H1 (cell line): ENCODE results near the gene RASGRP4. TPM values are rescaled to one million over a fixed set of nuclear protein-coding genes. Genes with fewer than 3 reads are reported as not detected.

Experiments used
- BACH1 ChIP-seq: IDR thresholded peaks from 2 replicates; pipeline ENCODE4 v1.6.1; 2012; ENCODE audit warnings: low read length, improper control_type of control experiment
- BCL11A ChIP-seq, 2 experiments: IDR thresholded peaks; one replicate each; pipeline ENCODE4 v1.6.1; 2011; ENCODE audit warnings: low read depth in 2 of 2, low read length in 2 of 2, mild to moderate bottlenecking in 2 of 2
- BRCA1 ChIP-seq: IDR thresholded peaks from 2 replicates; pipeline ENCODE4 v1.6.1; 2012; ENCODE audit warnings: low read depth, low read length, improper control_type of control experiment
- CBX5 ChIP-seq: fragments of 300-800, 300-1000 bp; sonication (generic); IDR thresholded peaks from 2 replicates; pipeline ENCODE4 v1.7.1; 2016; ENCODE audit warnings: antibody characterized with exemption, low read length, low read depth
- CBX8 ChIP-seq: fragments of 300-800, 300-1000 bp; sonication (generic); IDR thresholded peaks from 2 replicates; pipeline ENCODE4 v1.7.1; 2016; ENCODE audit warnings: low read depth, low read length, borderline replicate concordance
- CEBPB ChIP-seq: IDR thresholded peaks from 2 replicates; pipeline ENCODE4 v1.6.1; 2012; ENCODE audit warnings: low read depth, low read length
- CREB1 ChIP-seq: IDR thresholded peaks from 2 replicates; pipeline ENCODE4 v1.6.1; 2012; ENCODE audit warnings: inconsistent platforms
- CTCF ChIP-seq, 3 experiments: IDR thresholded peaks; 1 replicate in 2 of 3; 2 replicates in 1 of 3; pipeline versions ENCODE4 v1.5.1 to v1.6.1; 2011; ENCODE audit warnings: low read length in 3 of 3, mild to moderate bottlenecking in 3 of 3, inconsistent platforms in 2 of 3, low read depth in 1 of 3, moderate library complexity in 1 of 3; ENCODE audit not compliant: insufficient read depth in 1 of 3; ENCODE audit errors: control extremely low read depth in 1 of 3
- E2F6 ChIP-seq: IDR thresholded peaks from 2 replicates; pipeline ENCODE4 v1.6.1; 2012; ENCODE audit warnings: inconsistent platforms
- EGR1 ChIP-seq: IDR thresholded peaks from 2 replicates; pipeline ENCODE4 v1.6.1; 2011; ENCODE audit warnings: low read depth, low read length, borderline replicate concordance
- GABPA ChIP-seq: IDR thresholded peaks from 2 replicates; pipeline ENCODE4 v1.6.1; 2011; ENCODE audit warnings: mild to moderate bottlenecking, low read length, moderate library complexity, borderline replicate concordance; ENCODE audit not compliant: insufficient read depth
- GTF2F1 ChIP-seq: IDR thresholded peaks from 2 replicates; pipeline ENCODE4 v1.6.1; 2012; ENCODE audit warnings: low read depth, low read length, improper control_type of control experiment, borderline replicate concordance
- HDAC6 ChIP-seq: IDR thresholded peaks from one replicate; pipeline ENCODE4 v1.7.1; 2012; ENCODE audit warnings: low read depth, mild to moderate bottlenecking, inconsistent platforms, low read length, moderate library complexity
- JUND ChIP-seq: IDR thresholded peaks from 2 replicates; pipeline ENCODE4 v1.6.1; 2011; ENCODE audit warnings: mild to moderate bottlenecking, improper control_type of control experiment, low read length
- KDM1A ChIP-seq: fragments of 200-600, 300-600 bp; sonication (generic); IDR thresholded peaks from 2 replicates; pipeline ENCODE4 v1.7.1; 2016; ENCODE audit warnings: mild to moderate bottlenecking, low read length, borderline replicate concordance
- POLR2AphosphoS5 ChIP-seq: IDR thresholded peaks from 2 replicates; pipeline ENCODE4 v1.6.1; 2011; ENCODE audit warnings: low read depth, low read length
- POU5F1 ChIP-seq: IDR thresholded peaks from 2 replicates; pipeline ENCODE4 v1.6.1; 2011; ENCODE audit warnings: low read depth, mild to moderate bottlenecking, low read length, moderate library complexity
- RFX5 ChIP-seq: IDR thresholded peaks from 2 replicates; pipeline ENCODE4 v1.6.1; 2011; ENCODE audit warnings: low read depth, low read length, improper control_type of control experiment, borderline replicate concordance
- RXRA ChIP-seq: IDR thresholded peaks from 2 replicates; pipeline ENCODE4 v1.6.1; 2011; ENCODE audit warnings: low read depth, mild to moderate bottlenecking, low read length, moderate library complexity; ENCODE audit not compliant: insufficient read depth
- SIN3A ChIP-seq, 2 experiments: IDR thresholded peaks in 1 of 2; conservative IDR thresholded peaks in 1 of 2; 2 replicates each; pipeline ENCODE4 v1.6.1; 2011 to 2012; ENCODE audit warnings: low read length in 2 of 2, improper control_type of control experiment in 1 of 2, low read depth in 1 of 2, mild to moderate bottlenecking in 1 of 2
- SP4 ChIP-seq: IDR thresholded peaks from 2 replicates; pipeline ENCODE4 v1.6.1; 2012; ENCODE audit warnings: low read length, inconsistent platforms
- ZNF274 ChIP-seq: IDR thresholded peaks from 2 replicates; pipeline ENCODE4 v1.7.0; 2012; ENCODE audit warnings: low read length, borderline replicate concordance; ENCODE audit errors: extremely low read depth
- polyA plus RNA-seq, 7 experiments: library from polyadenylated mRNA; depleted of rRNA in 3 of 7; stranded (reverse) in 5 of 7; unstranded in 2 of 7; fragments of >200 nt in 5 of 7; fragments of 200-250 nt in 2 of 7; gene quantifications; 1 replicate in 5 of 7; 2 replicates in 1 of 7; 4 replicates in 1 of 7; pipeline versions ENCODE4 v1.2.1 to v1.2.3, GENCODE V29; 2011 to 2013; ENCODE audit warnings: missing spikeins in 2 of 7, mixed read lengths in 2 of 7
- total RNA-seq: library from RNA; stranded (reverse); fragmentation: NEBNext Ultra II Directional; extraction: Animal tissue kit (Norgen Biotek cat#: 25700); gene quantifications from 2 replicates; pipeline ENCODE4 v1.2.1, GENCODE V29; 2021

The RASGRP4 gene
- total and polyA plus RNA-seq, 2 of the 8 experiments (the other 6 are each of a cell fraction or from before 2014, with no cell fraction given): 1.9 to 3.1 TPM

- TF ChIP-seq BRCA1: no peak
- no peak for TF ChIP-seq CBX8
- no peak for TF ChIP-seq E2F6
- no peak for TF ChIP-seq POU5F1
- no peak for TF ChIP-seq RFX5
- peak; percentile 69; the same call in 1 of the 2 replicates for TF ChIP-seq GABPA
- no peak for TF ChIP-seq HDAC6
- TF ChIP-seq BACH1: 0 out of 2 replicates have a peak, but pooled peaks have one; percentile 16
- no peak for TF ChIP-seq BCL11A (IDR thresholded peaks at IDR 0.05; ENCODE audit: low read depth in 2 of 2, low read length in 2 of 2)
- TF ChIP-seq RXRA: no peak
- no peak for TF ChIP-seq EGR1
- TF ChIP-seq ZNF274: no peak
- TF ChIP-seq JUND: peak; percentile 53; the same call in 1 of the 2 replicates
- TF ChIP-seq SIN3A (conservative IDR thresholded peaks at IDR 0.05 in 1 of 2, IDR thresholded peaks at IDR 0.05 in 1 of 2; ENCODE audit: low read depth in 1 of 2, low read length in 2 of 2): peak; percentile 95 to 97; a peak in 3 of 4 replicates
- peak; percentile 47; the same call in 1 of the 2 replicates for TF ChIP-seq SP4
- no peak for TF ChIP-seq GTF2F1
- TF ChIP-seq POLR2AphosphoS5: peak; percentile 71
- peak in 2 of 3 experiments; percentile 14 to 25; a peak in 2 of 4 replicates for TF ChIP-seq CTCF (IDR thresholded peaks at IDR 0.05; ENCODE audit: control extremely low read depth in 1 of 3, insufficient read depth in 1 of 3, low read depth in 1 of 3, low read length in 3 of 3)
- no peak for TF ChIP-seq CEBPB
- no peak for TF ChIP-seq CBX5
- peak; percentile 93 for TF ChIP-seq CREB1
- TF ChIP-seq KDM1A: no peak
These were observed 51.5 kb downstream of the RASGRP4 start, which contains the start of gene PSMD8 (continued) for GRCh38 chr19:38374332-38375097.
